ENCODE results near the gene TMEM273. TPM values are rescaled to one million over a fixed set of nuclear protein-coding genes. Genes with fewer than 3 reads are reported as not detected.

TMEM273 gene
- total and polyA plus RNA-seq, 8 donors, result 0.89 to 72.9 (median 5.9) TPM

- 86 to 93% (median 93%) methylated on average over 8 of the region's 8 CpGs for whole genome bisulfite sequencing, 5 donors
- Histone ChIP-seq H3K36me3 (no peaks in the 10 kb centered on the region), H3K4me1 (peaks cover 6 to 68% (median 37%) of the 10 kb centered on the region in 4 donors), H3K27me3 (peaks cover 0 to 5% (median 0%) of the 10 kb centered on the region in 3 donors), H3K4me3 (no peak overlapping the region), H3K27ac (peak overlapping the region in 1 of 5 donors; percentile 47), H3K9me3 (no peaks in the 10 kb centered on the region)
- TF ChIP-seq CTCF (IDR thresholded peaks at IDR 0.05), result no peak
- TF ChIP-seq EP300 (IDR thresholded peaks at IDR 0.05), result no peak
- TF ChIP-seq POLR2AphosphoS5 (IDR thresholded peaks at IDR 0.05), result no peak
- no peak for TF ChIP-seq POLR2A (IDR thresholded peaks at IDR 0.05)
- intact Hi-C loops (cut with DNase I; ENCODE audit: low total_unique reads), result no loop called here
- no peak for DNase-seq
Observed at GRCh38 chr10:49107887-49108267, 80.3 kb downstream of the TMEM273 start.

DNA sequence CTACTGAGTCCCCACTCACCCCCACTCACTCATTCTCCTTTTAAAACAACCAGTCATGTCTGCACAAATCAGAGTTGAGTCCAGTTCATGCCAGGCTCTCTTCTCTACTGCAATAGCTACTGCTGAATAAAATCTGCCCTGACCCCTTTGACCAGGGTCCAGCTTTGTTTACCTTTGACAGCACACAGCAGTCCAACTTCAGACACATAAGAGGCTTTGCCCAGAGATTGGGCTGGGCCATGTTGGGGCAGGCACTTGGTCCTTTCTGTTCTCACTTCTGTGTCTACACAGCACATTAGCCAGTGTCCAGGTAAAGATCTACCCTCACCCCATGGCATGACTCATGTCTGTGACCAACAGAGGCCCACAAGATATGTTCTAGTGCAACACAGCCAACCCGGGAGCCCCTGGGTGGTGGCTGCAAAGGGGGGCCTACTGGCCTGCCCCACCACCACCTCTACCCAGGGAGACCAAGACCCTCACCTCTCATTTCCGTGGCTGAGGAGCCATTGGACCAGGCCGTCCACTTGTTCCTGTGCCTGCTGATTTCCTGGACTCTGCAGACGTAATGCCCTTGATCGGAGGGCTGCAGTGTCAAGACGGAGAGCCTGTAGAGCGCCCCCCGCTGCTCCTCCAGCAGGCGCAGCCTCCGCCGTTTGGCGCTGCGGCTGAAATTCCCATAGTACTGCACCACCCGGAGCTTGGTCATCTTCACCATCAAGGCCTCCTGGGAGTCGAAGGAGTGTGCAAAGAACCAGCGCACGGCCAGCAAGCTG is 80.9 kb downstream of the TMEM273 start:
- no peaks in the 10 kb centered on the region for H3K36me3 ChIP-seq
- no peaks in the 10 kb centered on the region for H3K9me3 ChIP-seq
- no peak for DNase-seq
- H3K27me3 ChIP-seq, result peaks cover 0 to 5% (median 0%) of the 10 kb centered on the region in 3 donors
- no peak for TF ChIP-seq CTCF (IDR thresholded peaks at IDR 0.05)
- no peak for TF ChIP-seq EP300 (IDR thresholded peaks at IDR 0.05)
- TF ChIP-seq POLR2AphosphoS5 (IDR thresholded peaks at IDR 0.05), result no peak
- no peak for TF ChIP-seq POLR2A (IDR thresholded peaks at IDR 0.05)
- intact Hi-C loops (cut with DNase I; ENCODE audit: low total_unique reads), result no loop called here
- peak overlapping the region in 2 of 5 donors; percentile 33 to 47 for H3K27ac ChIP-seq
- H3K4me3 ChIP-seq, result no peak overlapping the region
- 93 to 96% (median 94%) methylated on average over 17 of the region's 17 CpGs for WGBS, 5 donors
- H3K4me1 ChIP-seq, result peaks cover 6 to 62% (median 34%) of the 10 kb centered on the region in 4 donors

DNA sequence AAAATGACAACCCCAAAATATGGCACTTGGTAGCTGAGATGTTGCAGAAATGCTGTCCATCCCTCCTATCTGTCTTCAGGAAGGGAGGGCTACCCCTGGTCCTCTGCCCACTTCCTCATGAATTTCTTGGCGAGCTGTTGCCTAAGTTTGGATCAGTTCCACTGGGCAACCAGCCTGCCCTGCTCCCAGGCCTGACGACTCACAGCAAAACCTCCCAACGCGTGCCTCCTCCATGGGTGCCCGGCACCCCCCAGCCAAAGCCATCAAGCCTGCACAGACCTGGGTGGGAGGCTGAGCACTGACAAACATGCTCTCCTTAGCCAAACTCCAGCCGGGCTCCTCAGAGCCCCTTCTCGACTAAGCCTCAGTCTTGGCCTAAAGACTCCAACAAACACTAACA is 81.7 kb downstream of the TMEM273 start:
- Histone ChIP-seq H3K27ac (peak overlapping the region in 3 of 5 donors; percentile 4 to 47 (median 33)), H3K27me3 (peaks cover 0 to 5% (median 0%) of the 10 kb centered on the region in 3 donors), H3K9me3 (no peaks in the 10 kb centered on the region), H3K4me1 (peaks cover 6 to 54% (median 30%) of the 10 kb centered on the region in 4 donors), H3K36me3 (no peaks in the 10 kb centered on the region), H3K4me3 (no peak overlapping the region)
- WGBS, 5 donors, result 19 to 57% (median 52%) methylated on average over 4 to 7 of the region's 7 CpGs
- TF ChIP-seq POLR2A (IDR thresholded peaks at IDR 0.05), result no peak
- intact Hi-C loops (cut with DNase I; ENCODE audit: low total_unique reads), result no loop called here
- DNase-seq, result no peak

GRCh38 chr10:49105076-49105475 is 83.1 kb downstream of the TMEM273 start:
- WGBS, 5 donors, result 68 to 85% (median 82%) methylated on average over 4 of the region's 4 CpGs
- no peak for DNase-seq
- intact Hi-C loops (cut with DNase I; ENCODE audit: low total_unique reads), result no loop called here
- Histone ChIP-seq H3K36me3 (no peaks in the 10 kb centered on the region), H3K4me1 (peaks cover 6 to 40% (median 23%) of the 10 kb centered on the region in 4 donors), H3K27ac (peak overlapping the region in 1 of 5 donors; percentile 30), H3K27me3 (no peaks in the 10 kb centered on the region), H3K9me3 (no peaks in the 10 kb centered on the region), H3K4me3 (no peak overlapping the region)
- TF ChIP-seq CTCF (IDR thresholded peaks at IDR 0.05), result no peak
- TF ChIP-seq POLR2AphosphoS5 (IDR thresholded peaks at IDR 0.05), result no peak
- no peak for TF ChIP-seq EP300 (IDR thresholded peaks at IDR 0.05)
- TF ChIP-seq POLR2A (IDR thresholded peaks at IDR 0.05), result no peak

Other genes starting within 250 kb of the TMEM273 start
- gene LRRC18, start 248.6 kb downstream of the TMEM273 start, total RNA-seq, result 1 to 10 TPM in 1 of 5 donors, under 1 TPM in 1, not detected in 3; 0.72 to 2.6 TPM
- under 1 TPM in 1 of 3 donors, not detected in 2; 0.46 TPM for gene LRRC18, start 248.6 kb downstream of the TMEM273 start, polyA plus RNA-seq
- gene VSTM4, start 72.9 kb downstream of the TMEM273 start, total RNA-seq, result 10 to 100 TPM in 2 of 5 donors, 1 to 10 TPM in 2, under 1 TPM in 1; 0.58 to 23.1 (median 3.8) TPM
- gene VSTM4, start 72.9 kb downstream of the TMEM273 start, polyA plus RNA-seq, result 1 to 10 TPM; 2.1 to 3.1 (median 2.1) TPM
- gene FAM170B, start 54.4 kb downstream of the TMEM273 start, total RNA-seq, result not detected
- not detected for gene FAM170B, start 54.4 kb downstream of the TMEM273 start, polyA plus RNA-seq
- under 1 TPM in 1 of 5 donors, not detected in 4; 0.18 TPM for gene C10orf71, start 110.8 kb upstream of the TMEM273 start, total RNA-seq
- gene C10orf71, start 110.8 kb upstream of the TMEM273 start, polyA plus RNA-seq, result not detected
- gene DRGX, start 207.7 kb upstream of the TMEM273 start, total RNA-seq, result not detected
- gene DRGX, start 207.7 kb upstream of the TMEM273 start, polyA plus RNA-seq, result not detected

Data from stomach (tissue), 9 donors.